GM10266 (cell line): ENCODE results near the gene OR4B1.

Source experiments
- DNase-seq: peaks from one replicate; pipeline ENCODE4 v3.0.0; 2012; ENCODE audit errors: extremely low spot score
- CTCF ChIP-seq: IDR thresholded peaks from 2 replicates; pipeline ENCODE4 v1.5.1; 2012; ENCODE audit warnings: mild to moderate bottlenecking, low read depth; ENCODE audit not compliant: control insufficient read depth, insufficient read depth; ENCODE audit errors: missing control alignments

OR4B1 gene

DNA sequence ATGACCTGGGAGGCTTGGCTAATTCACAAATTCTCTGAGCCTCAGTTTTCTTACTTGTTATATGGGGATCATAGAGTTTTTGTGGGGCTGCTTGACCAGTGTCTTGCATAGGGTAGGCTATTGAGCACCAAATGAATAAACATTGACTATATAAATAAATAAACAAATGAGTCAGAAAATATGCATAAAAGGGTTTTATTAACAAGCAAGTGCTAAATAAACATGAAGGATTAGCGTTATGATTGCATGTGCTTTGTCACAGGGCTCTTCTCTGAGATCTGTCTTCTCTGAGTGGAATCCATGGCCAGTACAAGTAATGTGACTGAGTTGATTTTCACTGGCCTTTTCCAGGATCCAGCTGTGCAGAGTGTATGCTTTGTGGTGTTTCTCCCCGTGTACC is at the start of gene OR4B1:
Gene OR4B1 (plus strand): TSS at position 301 of the 400 bp plus-strand sequence. CDS start 0 bp downstream, at position 301.
- no peak for DNase-seq
- no peak for TF ChIP-seq CTCF

- no peak for DNase-seq
- no peak for TF ChIP-seq CTCF
These were observed 49.2 kb upstream of the OR4B1 start for GRCh38 chr11:48167380-48167779.

DNA sequence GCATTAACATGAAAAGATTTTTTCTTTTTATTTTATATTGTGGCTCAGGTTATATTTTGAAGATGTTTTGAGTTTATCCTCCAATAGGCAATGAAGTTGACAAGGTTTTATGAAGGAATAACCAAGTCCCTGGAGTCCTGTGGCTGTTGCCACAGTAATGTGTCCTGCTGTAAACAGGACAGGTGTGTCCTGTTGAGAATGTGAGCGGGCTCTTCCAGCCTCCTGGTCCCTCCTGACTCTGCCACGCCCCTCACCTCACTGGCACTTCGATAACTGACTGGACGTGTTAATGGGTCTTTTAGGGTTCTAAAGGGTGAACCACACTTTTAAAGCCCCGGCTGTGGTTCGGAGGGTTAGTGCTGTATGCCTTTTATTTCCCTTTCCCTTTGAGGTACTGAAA is 47.8 kb upstream of the OR4B1 start:
- no peak for TF ChIP-seq CTCF
- no peak for DNase-seq

DNA sequence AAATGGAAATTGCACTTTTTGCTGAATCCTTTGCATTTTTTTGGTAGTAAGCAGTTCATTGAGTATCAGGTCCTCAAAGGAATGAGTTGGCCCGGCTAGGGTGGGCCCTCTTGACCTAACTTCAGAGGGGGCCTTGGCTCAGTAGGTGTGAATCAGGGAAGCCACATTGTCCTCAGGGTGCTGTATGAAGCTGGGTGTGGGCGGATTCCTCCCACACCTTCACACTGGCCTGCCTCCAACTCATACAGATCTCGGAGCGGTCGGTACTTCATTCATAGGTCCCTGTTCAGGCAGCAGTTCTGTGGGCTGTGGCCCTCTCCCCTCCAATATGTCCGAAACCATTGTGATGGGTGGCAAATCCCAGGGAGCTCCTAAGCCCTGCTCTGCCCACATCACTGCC is 47.4 kb upstream of the OR4B1 start:
- no peak for DNase-seq
- TF ChIP-seq CTCF: no peak

DNA sequence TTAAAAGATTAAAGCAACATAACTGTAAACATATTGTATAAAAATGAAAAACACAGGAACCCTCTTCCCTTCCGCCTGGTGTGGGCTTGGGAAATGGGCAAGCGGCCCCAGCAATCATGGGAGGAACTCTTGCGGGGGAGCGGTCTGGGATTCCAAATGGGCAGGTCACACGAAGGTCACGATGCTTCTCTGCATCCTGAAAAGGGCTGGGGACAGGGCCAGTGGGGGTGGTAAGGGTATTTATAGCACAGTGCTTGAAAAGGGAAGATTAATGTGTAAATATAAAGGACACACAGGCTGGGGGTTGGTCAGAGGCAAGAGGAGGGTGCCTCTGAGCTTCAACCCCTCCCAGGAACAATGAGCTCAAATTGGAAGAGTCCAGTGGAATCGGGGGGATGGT is 46.9 kb upstream of the OR4B1 start:
- no peak for TF ChIP-seq CTCF
- no peak for DNase-seq

DNA sequence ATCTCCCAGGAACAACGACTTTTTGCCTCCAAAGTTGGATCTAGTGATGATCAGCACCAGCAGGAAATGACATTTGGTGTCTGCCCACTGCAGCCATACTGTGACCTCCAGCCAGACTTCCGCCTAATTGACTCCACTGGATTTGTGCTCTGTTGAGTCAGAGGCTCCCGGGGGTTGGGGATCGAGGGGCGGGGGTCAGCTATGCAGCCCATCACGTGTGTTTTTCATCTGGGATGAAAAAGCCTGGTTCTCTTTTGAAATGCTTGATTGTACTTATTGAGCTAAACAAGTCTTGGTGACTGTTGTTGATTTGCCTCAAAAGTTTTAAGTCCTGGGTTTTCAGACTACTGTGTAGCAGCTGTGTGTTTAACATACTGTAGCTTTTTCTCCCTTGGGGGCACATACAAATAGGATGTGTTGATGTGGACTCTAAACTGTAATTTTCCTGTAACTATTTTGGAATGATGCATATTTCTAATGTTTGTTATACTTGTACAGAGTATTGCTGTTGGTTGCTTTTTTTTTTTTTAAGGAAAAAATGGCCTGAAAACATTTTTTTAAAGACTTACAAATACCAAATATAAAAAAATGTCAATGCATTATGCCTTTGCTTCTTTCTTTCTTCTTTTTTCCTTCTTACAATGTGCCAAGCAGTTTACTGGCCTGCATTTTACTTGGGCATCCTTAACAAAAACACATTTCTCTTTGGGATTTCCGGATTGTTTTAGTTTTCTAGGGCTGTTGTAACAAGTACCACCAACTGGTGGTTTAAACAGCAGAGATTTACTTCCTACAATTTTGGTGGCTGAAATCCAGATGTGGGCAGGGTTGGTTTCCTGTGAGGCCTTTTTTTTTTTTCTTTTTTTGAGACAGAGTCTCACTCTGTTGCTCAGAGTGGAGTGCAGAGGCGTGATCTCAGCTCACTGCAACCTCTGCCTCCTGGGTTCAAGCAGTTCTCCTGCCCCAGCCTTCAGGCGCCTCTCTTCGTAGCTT is 46.1 kb upstream of the OR4B1 start:
- DNase-seq: no peak
- no peak for TF ChIP-seq CTCF
